Vagina (tissue), 2 donors: ENCODE measurements around the gene LPAR1. TPM values are rescaled to one million over a fixed set of nuclear protein-coding genes. Genes with fewer than 3 reads are reported as not detected.

Source experiments
- DNase-seq, 2 donors: peaks; one replicate each; pipeline ENCODE4 v3.0.0-alpha.2; 2017; ENCODE audit errors: extremely low spot score in 2 of 2
- H3K27ac ChIP-seq: fragments of 200-600 bp; sonication (generic); one replicate; pipeline ENCODE4 v1.5.1; 2019
- H3K27me3 ChIP-seq: fragments of 200-600 bp; sonication (generic); one replicate; pipeline ENCODE4 v1.5.1; 2019
- H3K36me3 ChIP-seq, 2 donors: fragments of 200-600 bp; sonication (generic); one replicate each; pipeline ENCODE4 v1.5.1; 2017 to 2019
- H3K4me1 ChIP-seq: fragments of 200-600 bp; sonication (generic); one replicate; pipeline ENCODE4 v1.5.1; 2019
- H3K4me3 ChIP-seq, 2 donors: fragments of 200-600 bp; sonication (generic); 1 replicate in 1 of 2; 2 replicates in 1 of 2; pipeline ENCODE4 v1.5.1; 2016 to 2019
- H3K9me3 ChIP-seq: fragments of 200-600 bp; sonication (generic); one replicate; pipeline ENCODE4 v1.5.1; 2019
- CTCF ChIP-seq, 3 experiments: fragments of 450-650 bp in 2 of 3; fragments of 200-600 bp in 1 of 3; sonication (generic) in 1 of 3; IDR thresholded peaks; one replicate each; pipeline ENCODE4 v1.5.1; 2017 to 2019; ENCODE audit warnings: antibody characterized with exemption in 3 of 3, mild to moderate bottlenecking in 2 of 3, moderate library complexity in 2 of 3
- POLR2A ChIP-seq, 2 donors: fragments of 450-650 bp; IDR thresholded peaks; one replicate each; pipeline ENCODE4 v1.6.1; 2017; ENCODE audit warnings: antibody characterized with exemption in 2 of 2, mild to moderate bottlenecking in 2 of 2, moderate library complexity in 2 of 2
- POLR2AphosphoS5 ChIP-seq, 2 donors: sonication (generic); formaldehyde crosslinking; IDR thresholded peaks; one replicate each; pipeline ENCODE4 v1.9.0; 2017; ENCODE audit warnings: antibody characterized with exemption in 2 of 2, mild to moderate bottlenecking in 2 of 2, low read depth in 1 of 2; ENCODE audit not compliant: insufficient read depth in 1 of 2
- intact Hi-C: fragments of 100-400 bp; cut with DNase I; formaldehyde crosslinking; loops from one replicate; pipeline ENCODE4 v1.15.1; 2023
- total RNA-seq: library from RNA; depleted of rRNA; stranded (reverse); fragments of >200 nt; gene quantifications from one replicate; pipeline ENCODE4 v1.2.3, GENCODE V29; 2016

Gene LPAR1
- total RNA-seq, 1 donor from 2014 or later: 83.0 TPM

GRCh38 chr9:110933350-110934001 is 104.8 kb downstream of the LPAR1 start:
- intact Hi-C loops: no loop called here
- H3K4me3 ChIP-seq: no peak overlapping the region
- H3K4me1 ChIP-seq: peaks cover 36% of the 10 kb centered on the region
- no peak overlapping the region for H3K27ac ChIP-seq
- no peak for TF ChIP-seq CTCF (IDR thresholded peaks at IDR 0.05)
- TF ChIP-seq POLR2A (IDR thresholded peaks at IDR 0.05): no peak
- no peak for TF ChIP-seq POLR2AphosphoS5 (IDR thresholded peaks at IDR 0.05; ENCODE audit: insufficient read depth in 1 of 2, low read depth in 1 of 2)
- no peaks in the 10 kb centered on the region for H3K9me3 ChIP-seq
- no peaks in the 10 kb centered on the region for H3K27me3 ChIP-seq
- no peak for DNase-seq
- H3K36me3 ChIP-seq: no peaks in the 10 kb centered on the region

- Histone ChIP-seq H3K27ac (no peak overlapping the region), H3K27me3 (no peaks in the 10 kb centered on the region), H3K9me3 (no peaks in the 10 kb centered on the region), H3K4me1 (peaks cover 30% of the 10 kb centered on the region), H3K36me3 (no peaks in the 10 kb centered on the region), H3K4me3 (no peak overlapping the region)
- intact Hi-C loops: no loop called here
- DNase-seq: no peak
- TF ChIP-seq POLR2A (IDR thresholded peaks at IDR 0.05) (no peak), CTCF (IDR thresholded peaks at IDR 0.05) (no peak), POLR2AphosphoS5 (IDR thresholded peaks at IDR 0.05; ENCODE audit: insufficient read depth in 1 of 2, low read depth in 1 of 2) (no peak)
Measured at GRCh38 chr9:110932863-110933262, 105.4 kb downstream of the LPAR1 start.

- H3K4me1 ChIP-seq: no peaks in the 10 kb centered on the region
- no peak for DNase-seq
- TF ChIP-seq POLR2A (IDR thresholded peaks at IDR 0.05) (no peak), CTCF (IDR thresholded peaks at IDR 0.05) (no peak), POLR2AphosphoS5 (IDR thresholded peaks at IDR 0.05; ENCODE audit: insufficient read depth in 1 of 2, low read depth in 1 of 2) (no peak)
- H3K27ac ChIP-seq: no peak overlapping the region
- no peaks in the 10 kb centered on the region for H3K36me3 ChIP-seq
- H3K4me3 ChIP-seq: no peak overlapping the region
- no peaks in the 10 kb centered on the region for H3K9me3 ChIP-seq
- no peaks in the 10 kb centered on the region for H3K27me3 ChIP-seq
- intact Hi-C loops: no loop called here
Measured at GRCh38 chr9:110928599-110928998, 109.7 kb downstream of the LPAR1 start.

- Histone ChIP-seq H3K4me3 (no peak overlapping the region), H3K36me3 (no peaks in the 10 kb centered on the region), H3K9me3 (no peaks in the 10 kb centered on the region), H3K27me3 (no peaks in the 10 kb centered on the region), H3K4me1 (peaks cover 1% of the 10 kb centered on the region), H3K27ac (no peak overlapping the region)
- TF ChIP-seq POLR2A (IDR thresholded peaks at IDR 0.05) (no peak), CTCF (IDR thresholded peaks at IDR 0.05) (no peak), POLR2AphosphoS5 (IDR thresholded peaks at IDR 0.05; ENCODE audit: insufficient read depth in 1 of 2, low read depth in 1 of 2) (no peak)
- no peak for DNase-seq
- intact Hi-C loops: no loop called here
Measured at GRCh38 chr9:110926828-110927487, 111.3 kb downstream of the LPAR1 start.

- DNase-seq: no peak
- Histone ChIP-seq H3K36me3 (no peaks in the 10 kb centered on the region), H3K27me3 (no peaks in the 10 kb centered on the region), H3K4me3 (no peak overlapping the region), H3K4me1 (peaks cover 25% of the 10 kb centered on the region), H3K27ac (no peak overlapping the region), H3K9me3 (no peaks in the 10 kb centered on the region)
- intact Hi-C loops: no loop called here
- no peak for TF ChIP-seq POLR2AphosphoS5 (IDR thresholded peaks at IDR 0.05; ENCODE audit: insufficient read depth in 1 of 2, low read depth in 1 of 2)
- no peak for TF ChIP-seq POLR2A (IDR thresholded peaks at IDR 0.05)
- no peak for TF ChIP-seq CTCF (IDR thresholded peaks at IDR 0.05)
Measured at GRCh38 chr9:110923601-110924000, 114.7 kb downstream of the LPAR1 start.
